Activated naive CD8-positive, alpha-beta T cell (primary cell): ENCODE data around the gene HOATZ.

ENCODE experiments used
- H3K27ac Mint-ChIP-seq: one replicate; pipeline ENCODE4 v1.8.0; 2021; ENCODE audit warnings: mixed read lengths
- H3K27me3 Mint-ChIP-seq: one replicate; pipeline ENCODE4 v1.8.0; 2021; ENCODE audit warnings: mixed read lengths
- H3K36me3 Mint-ChIP-seq: one replicate; pipeline ENCODE4 v1.8.0; 2021; ENCODE audit warnings: mixed read lengths
- H3K4me1 Mint-ChIP-seq: one replicate; pipeline ENCODE4 v1.8.0; 2021; ENCODE audit warnings: low read depth, mixed read lengths
- H3K4me3 Mint-ChIP-seq: one replicate; pipeline ENCODE4 v1.8.0; 2021; ENCODE audit warnings: mild to moderate bottlenecking, mixed read lengths
- H3K9me3 Mint-ChIP-seq: one replicate; pipeline ENCODE4 v1.8.0; 2021; ENCODE audit warnings: low read depth, mixed read lengths

The HOATZ gene

GRCh38 chr11:111510311-111510710 lies 4.3 kb upstream of the HOATZ start:
- no peak overlapping the region for H3K4me3 Mint-ChIP-seq
- no peaks in the 10 kb centered on the region for H3K9me3 Mint-ChIP-seq
- peaks cover 23% of the 10 kb centered on the region for H3K4me1 Mint-ChIP-seq
- H3K36me3 Mint-ChIP-seq = peaks cover 2% of the 10 kb centered on the region
- H3K27me3 Mint-ChIP-seq = peaks cover 14% of the 10 kb centered on the region
- H3K27ac Mint-ChIP-seq = no peak overlapping the region

DNA sequence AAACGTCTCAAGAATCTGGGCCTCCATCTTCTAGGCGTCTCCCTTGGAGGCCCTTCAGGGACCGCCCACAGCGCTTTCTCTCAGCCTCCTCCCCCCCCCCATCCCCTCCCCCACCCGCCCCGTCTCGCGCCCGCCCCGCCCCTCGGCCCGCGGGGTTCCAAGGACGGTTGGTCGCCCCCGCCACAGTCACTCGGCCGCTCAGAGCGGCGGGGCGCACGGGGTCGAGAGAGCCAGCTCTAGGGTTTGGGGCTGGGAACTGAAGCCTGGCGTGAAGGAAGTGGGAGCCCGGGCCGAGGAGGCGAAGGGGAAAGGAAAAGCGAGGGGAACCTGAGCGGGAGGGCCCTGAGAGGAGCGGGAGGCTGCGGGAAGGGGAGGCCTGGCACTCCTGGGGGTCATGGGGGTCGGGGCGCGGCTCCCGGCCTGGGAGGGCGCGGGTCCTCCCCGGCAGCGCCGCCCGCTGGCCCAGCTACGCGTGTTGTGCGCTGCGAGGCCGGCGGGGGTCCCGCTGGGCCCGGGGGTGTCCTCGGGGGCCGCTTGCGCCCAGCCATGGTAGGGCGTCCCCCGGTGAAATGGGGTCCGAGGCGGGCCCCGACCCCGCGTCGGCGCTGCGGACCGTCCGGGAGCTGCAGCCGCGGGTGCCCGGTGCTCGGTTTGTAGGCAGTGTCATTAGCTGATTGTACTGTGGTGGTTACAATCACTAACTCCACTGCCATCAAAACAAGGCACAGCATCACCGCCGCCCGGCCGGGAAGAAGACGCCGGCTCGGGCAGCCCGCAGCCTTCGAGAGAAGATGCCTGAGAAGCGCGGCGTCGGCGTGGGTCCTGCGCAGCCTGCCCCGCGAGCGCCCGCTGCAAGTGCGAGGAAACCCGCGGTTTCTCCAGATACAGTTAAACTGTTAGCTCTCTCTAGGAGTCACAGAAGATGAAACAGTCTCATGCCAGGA lies 2.0 kb upstream of the HOATZ start, which contains the start of gene BTG4:
TSS of gene BTG4 (minus strand) at position 91 of the 944 bp plus-strand sequence. CDS start 13,610 bp downstream, outside the sequence.
- Mint-ChIP-seq H3K4me3 (peak within 1 kb of the TSS; percentile 70), H3K4me1 (peaks cover 23% of the 10 kb centered on the region), H3K27ac (no peak within 1 kb of the TSS), H3K36me3 (peaks cover 2% of the 10 kb centered on the region), H3K27me3 (peaks cover 14% of the 10 kb centered on the region), H3K9me3 (no peaks in the 10 kb centered on the region)

- Mint-ChIP-seq H3K4me3 (peak overlapping the region; percentile 68), H3K4me1 (peaks cover 23% of the 10 kb centered on the region), H3K9me3 (no peaks in the 10 kb centered on the region), H3K27ac (no peak overlapping the region), H3K36me3 (peaks cover 2% of the 10 kb centered on the region), H3K27me3 (peaks cover 14% of the 10 kb centered on the region)
Measured at GRCh38 chr11:111513240-111513605, 1.4 kb upstream of the HOATZ start.

- peaks cover 25% of the 10 kb centered on the region for H3K4me1 Mint-ChIP-seq
- no peak overlapping the region for H3K4me3 Mint-ChIP-seq
- H3K36me3 Mint-ChIP-seq = peaks cover 2% of the 10 kb centered on the region
- peaks cover 10% of the 10 kb centered on the region for H3K27me3 Mint-ChIP-seq
- no peak overlapping the region for H3K27ac Mint-ChIP-seq
- no peaks in the 10 kb centered on the region for H3K9me3 Mint-ChIP-seq
Measured at GRCh38 chr11:111515591-111515990, 1.0 kb downstream of the HOATZ start.

- Mint-ChIP-seq H3K4me3 (no peak overlapping the region), H3K9me3 (no peaks in the 10 kb centered on the region), H3K4me1 (peaks cover 33% of the 10 kb centered on the region), H3K27me3 (peaks cover 3% of the 10 kb centered on the region), H3K36me3 (no peaks in the 10 kb centered on the region), H3K27ac (no peak overlapping the region)
Measured at GRCh38 chr11:111518668-111519067, 4.1 kb downstream of the HOATZ start.

- peak overlapping the region; percentile 30 for H3K4me3 Mint-ChIP-seq
- H3K27me3 Mint-ChIP-seq = no peaks in the 10 kb centered on the region
- no peaks in the 10 kb centered on the region for H3K9me3 Mint-ChIP-seq
- peaks cover 35% of the 10 kb centered on the region for H3K4me1 Mint-ChIP-seq
- peak overlapping the region; percentile 88 for H3K27ac Mint-ChIP-seq
- no peaks in the 10 kb centered on the region for H3K36me3 Mint-ChIP-seq
Measured at GRCh38 chr11:111520560-111520959, 6.0 kb downstream of the HOATZ start.

DNA sequence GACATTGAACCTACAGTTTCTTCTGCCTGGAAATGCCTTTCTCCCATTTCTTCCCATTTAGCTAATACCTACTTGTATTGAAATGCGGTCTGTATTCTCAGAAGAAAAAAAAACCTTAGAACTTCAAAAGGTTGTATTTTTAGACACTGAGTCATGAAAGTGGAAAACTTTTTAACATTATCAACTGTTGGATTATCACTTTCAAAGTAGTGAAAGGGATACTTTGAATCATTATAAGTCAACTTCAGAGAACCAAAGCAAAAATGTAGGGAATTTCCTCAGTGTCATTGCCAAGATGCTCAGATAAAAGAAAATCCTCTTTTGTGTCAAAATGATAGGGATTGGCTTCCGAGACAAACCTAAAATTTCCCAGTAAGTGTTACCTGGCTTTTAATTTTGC lies 6.6 kb downstream of the HOATZ start:
- peaks cover 40% of the 10 kb centered on the region for H3K4me1 Mint-ChIP-seq
- no peaks in the 10 kb centered on the region for H3K9me3 Mint-ChIP-seq
- no peaks in the 10 kb centered on the region for H3K36me3 Mint-ChIP-seq
- H3K27me3 Mint-ChIP-seq = no peaks in the 10 kb centered on the region
- peak overlapping the region; percentile 30 for H3K4me3 Mint-ChIP-seq
- H3K27ac Mint-ChIP-seq = peak overlapping the region; percentile 88

DNA sequence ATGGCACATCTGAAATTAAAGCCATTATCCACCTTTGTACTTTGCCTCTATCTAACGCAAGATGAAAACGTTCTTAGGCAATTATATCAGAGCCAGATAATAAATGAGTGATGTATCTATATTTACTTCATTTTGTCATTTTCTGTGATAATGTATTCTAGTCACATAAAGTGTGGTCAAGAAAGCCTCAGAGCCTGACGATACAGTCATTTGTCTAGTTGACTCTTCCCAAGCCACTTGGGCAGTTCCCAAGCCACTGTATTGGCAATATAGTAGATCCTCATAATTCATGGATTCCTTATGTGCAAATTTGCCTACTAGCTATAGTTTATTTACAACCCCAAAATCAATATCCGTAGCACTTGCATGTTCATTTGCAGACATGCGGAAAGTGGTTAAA lies 7.8 kb downstream of the HOATZ start:
- Mint-ChIP-seq H3K9me3 (no peaks in the 10 kb centered on the region), H3K27ac (no peak overlapping the region), H3K4me3 (no peak overlapping the region), H3K27me3 (no peaks in the 10 kb centered on the region), H3K36me3 (no peaks in the 10 kb centered on the region), H3K4me1 (peaks cover 53% of the 10 kb centered on the region)

DNA sequence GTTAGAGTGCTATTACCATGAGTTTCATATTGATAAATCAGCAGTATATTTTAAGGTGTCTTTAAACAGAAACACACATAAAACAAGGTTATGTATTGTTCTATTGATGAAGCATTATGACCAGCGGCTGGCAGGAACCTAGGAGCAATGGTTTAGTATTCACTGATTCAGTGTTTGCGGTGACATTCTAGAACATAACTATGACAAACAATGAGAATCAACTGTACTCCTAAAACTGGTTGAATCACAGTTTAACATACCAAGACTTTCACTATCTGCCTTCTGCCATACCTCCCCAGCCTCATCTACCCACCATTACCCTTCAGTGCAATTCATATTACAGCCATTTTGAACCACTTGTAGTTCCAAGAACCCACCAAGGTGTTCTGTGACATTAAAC lies 8.8 kb downstream of the HOATZ start:
- peaks cover 59% of the 10 kb centered on the region for H3K4me1 Mint-ChIP-seq
- no peaks in the 10 kb centered on the region for H3K36me3 Mint-ChIP-seq
- no peaks in the 10 kb centered on the region for H3K9me3 Mint-ChIP-seq
- no peak overlapping the region for H3K27ac Mint-ChIP-seq
- no peak overlapping the region for H3K4me3 Mint-ChIP-seq
- H3K27me3 Mint-ChIP-seq = no peaks in the 10 kb centered on the region

DNA sequence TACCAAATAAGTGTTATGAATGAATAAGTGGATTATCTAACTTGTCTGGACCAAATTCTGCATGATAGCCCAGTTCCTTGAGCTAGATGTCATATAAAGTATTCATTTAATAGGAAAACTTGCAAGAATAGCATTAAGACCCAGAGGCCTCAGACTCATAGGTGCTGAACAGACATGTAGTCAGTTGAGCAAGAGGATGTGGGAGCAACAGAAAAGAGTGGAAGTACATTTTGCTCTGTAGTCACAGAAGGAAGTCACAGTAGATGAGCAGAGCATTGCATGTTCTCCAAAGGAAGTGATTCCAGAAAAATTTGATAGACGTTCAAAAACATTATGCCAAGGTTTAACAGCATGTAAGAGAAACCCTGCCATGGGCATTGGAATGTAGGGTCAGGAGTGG lies 9.5 kb downstream of the HOATZ start:
- no peaks in the 10 kb centered on the region for H3K27me3 Mint-ChIP-seq
- H3K9me3 Mint-ChIP-seq = no peaks in the 10 kb centered on the region

GRCh38 chr11:111525456-111525855 lies 10.9 kb downstream of the HOATZ start:
- no peaks in the 10 kb centered on the region for H3K9me3 Mint-ChIP-seq
- H3K27me3 Mint-ChIP-seq = no peaks in the 10 kb centered on the region
- H3K36me3 Mint-ChIP-seq = no peaks in the 10 kb centered on the region
- H3K4me1 Mint-ChIP-seq = peaks cover 72% of the 10 kb centered on the region
- peak overlapping the region; percentile 86 for H3K27ac Mint-ChIP-seq
- H3K4me3 Mint-ChIP-seq = no peak overlapping the region

More for the DNA sequence above, 9.5 kb downstream of the HOATZ start:
- Mint-ChIP-seq H3K36me3 (no peaks in the 10 kb centered on the region), H3K4me3 (no peak overlapping the region), H3K27ac (no peak overlapping the region), H3K4me1 (peaks cover 66% of the 10 kb centered on the region)

GRCh38 chr11:111526501-111526900 lies 11.9 kb downstream of the HOATZ start:
- Mint-ChIP-seq H3K9me3 (no peaks in the 10 kb centered on the region), H3K4me1 (peaks cover 68% of the 10 kb centered on the region)

GRCh38 chr11:111527279-111527678 lies 12.7 kb downstream of the HOATZ start:
- H3K9me3 Mint-ChIP-seq = no peaks in the 10 kb centered on the region
- H3K4me1 Mint-ChIP-seq = peaks cover 71% of the 10 kb centered on the region
- H3K27ac Mint-ChIP-seq = peak overlapping the region; percentile 18
- H3K36me3 Mint-ChIP-seq = no peaks in the 10 kb centered on the region
- no peaks in the 10 kb centered on the region for H3K27me3 Mint-ChIP-seq
- H3K4me3 Mint-ChIP-seq = no peak overlapping the region

More at GRCh38 chr11:111526501-111526900, 11.9 kb downstream of the HOATZ start:
- no peaks in the 10 kb centered on the region for H3K36me3 Mint-ChIP-seq
- no peaks in the 10 kb centered on the region for H3K27me3 Mint-ChIP-seq
- H3K27ac Mint-ChIP-seq = peak overlapping the region; percentile 86
- H3K4me3 Mint-ChIP-seq = peak overlapping the region; percentile 51

DNA sequence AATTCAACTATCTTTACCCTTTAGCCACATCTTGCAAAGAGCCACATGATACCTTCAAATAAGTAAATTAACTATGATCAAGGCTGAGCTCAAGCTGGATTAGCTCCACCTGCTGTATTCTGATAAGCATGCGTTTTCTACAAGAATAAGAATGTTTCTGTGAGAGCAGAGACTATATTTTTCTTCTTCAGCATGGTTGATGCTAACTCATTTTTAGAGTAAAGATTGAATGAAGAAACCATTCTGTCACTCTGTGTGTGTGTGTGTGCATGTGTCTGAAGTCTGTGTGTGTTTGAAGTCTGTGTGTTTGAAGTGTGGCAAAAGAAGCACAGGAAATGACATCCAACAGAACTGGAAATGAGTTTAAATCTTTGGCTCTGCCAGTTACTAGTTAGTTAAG lies 14.0 kb downstream of the HOATZ start:
- no peaks in the 10 kb centered on the region for H3K27me3 Mint-ChIP-seq
- H3K9me3 Mint-ChIP-seq = no peaks in the 10 kb centered on the region
- H3K27ac Mint-ChIP-seq = peak overlapping the region; percentile 83
- peak overlapping the region; percentile 30 for H3K4me3 Mint-ChIP-seq
- no peaks in the 10 kb centered on the region for H3K36me3 Mint-ChIP-seq
- H3K4me1 Mint-ChIP-seq = peaks cover 72% of the 10 kb centered on the region

DNA sequence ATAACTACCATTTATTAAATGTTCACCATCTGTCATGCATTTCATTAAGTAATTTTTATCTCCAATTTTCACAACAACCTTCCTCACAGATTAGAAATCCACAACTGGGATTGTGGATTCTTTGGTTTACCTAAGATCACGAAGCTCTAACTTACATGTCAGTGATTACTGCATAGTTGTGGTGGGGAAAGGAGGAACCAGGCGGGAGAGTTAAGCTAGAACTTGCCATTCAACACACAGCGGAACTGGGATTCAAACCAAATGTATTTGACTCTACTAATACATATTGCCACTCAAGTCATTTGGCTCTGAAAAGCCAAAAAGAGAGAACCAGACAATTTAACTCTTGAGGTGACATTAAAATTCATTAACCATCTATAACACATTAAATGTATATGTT lies 15.5 kb downstream of the HOATZ start:
- Mint-ChIP-seq H3K27ac (peak overlapping the region; percentile 35), H3K36me3 (no peaks in the 10 kb centered on the region), H3K27me3 (no peaks in the 10 kb centered on the region), H3K4me1 (peaks cover 62% of the 10 kb centered on the region), H3K4me3 (no peak overlapping the region), H3K9me3 (no peaks in the 10 kb centered on the region)
